ENCODE results near the gene EXD3. TPM values are rescaled to one million over a fixed set of nuclear protein-coding genes. Genes with fewer than 3 reads are reported as not detected.
"Not testable (repeated sequence)": the region's sequence is repeated elsewhere in the genome, so short reads cannot be mapped to it uniquely, and the experiment has no call there.

EXD3 gene
- total RNA-seq, 1 donor: 28.3 TPM

DNA sequence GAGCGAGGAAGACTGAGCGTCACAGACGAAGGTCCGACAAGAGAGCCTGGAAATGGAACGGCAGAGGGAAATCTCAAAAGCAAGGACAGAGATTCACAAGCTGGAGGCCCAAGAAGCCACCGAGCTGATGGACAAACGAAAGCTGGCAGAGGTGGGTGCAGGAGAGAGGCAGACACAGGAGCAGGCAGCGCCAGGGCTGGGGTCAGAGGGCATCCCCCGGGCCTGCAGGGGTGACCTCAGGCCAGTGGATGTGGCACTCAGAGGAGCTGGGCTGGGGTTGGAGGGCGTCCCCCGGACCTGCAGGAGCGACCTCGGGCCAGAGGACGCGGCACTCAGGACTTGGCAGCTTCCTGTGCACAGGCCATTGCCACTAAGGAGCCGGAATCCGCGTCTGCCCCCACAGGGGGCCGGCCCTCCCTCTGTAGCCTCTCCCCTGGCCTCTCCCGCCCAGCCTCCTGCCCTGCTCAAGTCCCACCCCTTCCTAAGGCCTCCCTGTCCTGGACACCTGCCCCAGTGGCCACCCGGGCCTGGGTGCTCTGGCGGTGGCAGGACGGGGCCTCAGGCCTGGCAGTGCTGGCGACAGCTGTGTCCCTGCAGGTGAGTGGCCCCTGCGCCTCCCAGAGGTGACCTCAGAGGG lies 40.4 kb downstream of the EXD3 start:
- DNase-seq (ENCODE audit: low read depth in 2 of 3, low spot score in 2 of 3): no peak

- DNase-seq (ENCODE audit: low read depth in 2 of 3, low spot score in 2 of 3): no peak
Observed at GRCh38 chr9:137381501-137382443, 41.2 kb downstream of the EXD3 start.

GRCh38 chr9:137380606-137381005 lies 42.4 kb downstream of the EXD3 start:
- DNase-seq (ENCODE audit: low read depth in 2 of 3, low spot score in 2 of 3): no peak

- DNase-seq (ENCODE audit: low read depth in 2 of 3, low spot score in 2 of 3): no peak
Observed at GRCh38 chr9:137380171-137380570, 42.8 kb downstream of the EXD3 start.

- DNase-seq (ENCODE audit: low read depth in 2 of 3, low spot score in 2 of 3): no peak
Observed at GRCh38 chr9:137379761-137380161, 43.2 kb downstream of the EXD3 start.

GRCh38 chr9:137378688-137379410 lies 44.1 kb downstream of the EXD3 start:
- DNase-seq (ENCODE audit: low read depth in 2 of 3, low spot score in 2 of 3): not testable (repeated sequence)

DNA sequence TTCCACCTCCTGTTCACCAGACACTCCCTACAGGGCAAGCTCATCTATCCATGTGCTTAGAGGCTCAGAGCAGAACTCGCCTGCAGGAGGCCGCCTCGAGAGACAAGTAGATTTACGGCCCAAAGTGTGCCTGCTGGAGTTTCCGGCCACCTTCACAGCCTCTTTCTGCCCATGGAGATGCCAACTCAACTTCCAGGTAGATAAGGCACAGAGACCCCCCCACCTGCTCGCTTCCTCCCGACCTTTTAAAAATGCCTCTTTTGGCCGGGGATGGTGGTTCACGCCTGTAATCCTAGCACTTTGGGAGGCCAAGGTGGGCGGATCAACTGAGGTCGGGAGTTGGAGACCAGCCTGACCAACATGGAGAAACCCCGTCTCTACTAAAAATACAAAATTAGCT lies 46.6 kb downstream of the EXD3 start:
- no peak for DNase-seq (ENCODE audit: low read depth in 2 of 3, low spot score in 2 of 3)

DNA sequence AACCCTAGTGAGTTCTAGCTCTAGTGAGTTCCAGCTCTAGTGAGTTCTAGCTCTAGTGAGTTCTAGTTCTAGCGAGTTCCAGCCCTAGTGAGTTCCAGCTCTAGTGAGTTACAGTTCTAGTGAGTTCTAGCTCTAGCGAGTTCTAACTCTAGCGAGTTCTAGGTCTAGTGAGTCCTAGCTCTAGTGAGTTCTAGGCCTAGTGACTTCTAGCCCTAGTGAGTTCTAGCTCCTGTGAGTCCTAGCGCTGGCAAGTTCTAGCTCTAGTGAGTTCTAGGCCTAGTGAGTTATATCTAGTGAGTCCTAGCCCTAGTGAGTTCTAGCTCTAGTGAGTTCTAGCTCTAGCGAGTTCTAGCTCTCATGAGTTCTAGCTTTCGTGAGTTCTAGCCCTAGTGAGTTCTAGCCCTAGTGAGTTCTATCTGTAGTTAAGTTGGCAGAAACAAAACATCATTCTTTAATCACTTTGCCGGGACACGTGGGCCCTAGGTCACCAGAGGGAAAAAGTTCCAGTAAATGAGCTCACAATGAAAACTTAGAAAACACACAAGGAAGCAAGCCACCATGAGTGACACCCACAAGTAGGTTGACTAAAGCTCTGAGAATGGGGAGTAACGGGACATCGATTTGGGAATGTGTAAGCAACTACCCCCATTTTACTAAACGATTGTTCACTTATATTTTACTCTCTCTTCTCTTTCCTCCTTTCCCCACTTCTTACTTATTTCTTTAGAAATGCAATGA lies 47.5 kb downstream of the EXD3 start:
- DNase-seq (ENCODE audit: low read depth in 2 of 3, low spot score in 2 of 3): no peak

- DNase-seq (ENCODE audit: low read depth in 2 of 3, low spot score in 2 of 3): no peak
Observed at GRCh38 chr9:137374131-137374845, 48.7 kb downstream of the EXD3 start.

DNA sequence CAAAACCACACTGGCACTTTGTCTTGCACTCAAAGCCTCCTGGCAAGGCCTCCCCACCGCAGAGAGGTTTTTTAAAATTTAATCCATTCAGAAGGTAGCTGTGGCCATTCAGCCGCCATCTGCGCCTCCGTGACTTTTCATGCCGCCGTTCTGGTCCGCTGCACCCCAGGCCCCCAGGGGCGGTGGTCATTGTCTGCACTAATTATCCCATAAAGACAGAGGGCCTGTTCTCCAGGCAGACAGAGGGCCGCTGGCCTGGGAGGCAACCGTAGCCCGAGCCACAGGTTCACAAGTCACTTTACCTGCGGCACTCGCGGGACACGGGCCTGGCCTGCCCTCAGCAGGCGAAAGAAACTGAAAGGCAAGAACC lies 49.4 kb downstream of the EXD3 start:
- DNase-seq (ENCODE audit: low read depth in 2 of 3, low spot score in 2 of 3): no peak

- no peak for DNase-seq (ENCODE audit: low read depth in 2 of 3, low spot score in 2 of 3)
Observed at GRCh38 chr9:137372693-137373610, 50.0 kb downstream of the EXD3 start.

DNA sequence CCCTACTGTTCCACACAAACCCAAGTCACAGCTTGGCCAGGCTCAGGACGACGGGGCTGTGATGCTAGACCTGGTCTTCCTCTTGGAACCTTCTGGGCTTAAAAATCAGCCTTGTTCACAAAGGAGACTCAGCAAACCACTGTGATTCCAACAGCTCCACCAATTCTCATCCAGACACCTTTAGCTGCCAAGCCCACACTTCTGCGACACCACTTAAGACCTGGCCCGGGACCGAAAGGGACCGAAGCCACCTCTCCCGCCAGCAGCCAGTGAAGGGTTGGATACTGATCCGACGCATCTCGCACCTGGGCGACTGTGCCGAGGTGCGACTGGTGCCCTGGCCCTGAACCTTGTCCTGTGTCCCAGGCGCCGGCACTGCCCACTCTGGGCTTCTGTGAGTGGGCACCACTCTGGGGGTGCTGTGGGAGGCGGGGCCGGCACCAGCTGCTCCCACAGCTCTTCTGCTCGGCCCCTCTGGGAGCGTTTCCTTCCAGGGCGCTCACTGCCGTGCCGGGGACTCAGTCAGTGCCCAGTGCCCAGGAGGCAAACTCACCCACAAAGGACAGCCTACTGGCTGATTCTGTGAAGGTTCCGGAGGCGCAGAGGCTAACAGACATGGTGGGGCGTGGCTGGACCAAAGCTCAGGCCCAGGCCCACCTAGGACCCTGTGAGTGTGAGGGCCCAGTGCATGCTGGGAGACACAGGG lies 50.9 kb downstream of the EXD3 start:
- no peak for DNase-seq (ENCODE audit: low read depth in 2 of 3, low spot score in 2 of 3)

DNA sequence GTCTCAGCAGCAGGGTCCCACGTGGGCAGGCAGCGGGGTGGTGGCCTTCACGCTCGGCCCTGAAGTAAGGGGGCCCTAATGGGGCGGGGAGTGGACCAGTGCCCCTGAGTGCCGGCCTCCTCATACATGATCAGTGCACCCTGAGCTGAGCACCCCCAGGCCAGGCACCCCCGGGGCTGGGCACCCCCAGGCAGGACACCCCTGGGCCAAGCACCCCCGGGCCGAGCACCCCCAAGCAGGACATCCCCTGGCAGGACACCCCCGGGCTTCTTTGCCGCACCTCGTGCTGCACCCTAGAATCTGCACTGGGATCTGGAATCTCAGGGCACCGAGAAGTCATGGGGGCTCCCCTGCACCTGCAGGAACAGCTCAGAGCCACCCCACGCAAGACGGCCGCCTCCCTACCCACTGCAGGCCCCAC lies 51.4 kb downstream of the EXD3 start:
- no peak for DNase-seq (ENCODE audit: low read depth in 2 of 3, low spot score in 2 of 3)

GRCh38 chr9:137370865-137371520 lies 52.0 kb downstream of the EXD3 start:
- DNase-seq (ENCODE audit: low read depth in 2 of 3, low spot score in 2 of 3): no peak

GRCh38 chr9:137369911-137370764 lies 52.8 kb downstream of the EXD3 start:
- no peak for DNase-seq (ENCODE audit: low read depth in 2 of 3, low spot score in 2 of 3)

DNA sequence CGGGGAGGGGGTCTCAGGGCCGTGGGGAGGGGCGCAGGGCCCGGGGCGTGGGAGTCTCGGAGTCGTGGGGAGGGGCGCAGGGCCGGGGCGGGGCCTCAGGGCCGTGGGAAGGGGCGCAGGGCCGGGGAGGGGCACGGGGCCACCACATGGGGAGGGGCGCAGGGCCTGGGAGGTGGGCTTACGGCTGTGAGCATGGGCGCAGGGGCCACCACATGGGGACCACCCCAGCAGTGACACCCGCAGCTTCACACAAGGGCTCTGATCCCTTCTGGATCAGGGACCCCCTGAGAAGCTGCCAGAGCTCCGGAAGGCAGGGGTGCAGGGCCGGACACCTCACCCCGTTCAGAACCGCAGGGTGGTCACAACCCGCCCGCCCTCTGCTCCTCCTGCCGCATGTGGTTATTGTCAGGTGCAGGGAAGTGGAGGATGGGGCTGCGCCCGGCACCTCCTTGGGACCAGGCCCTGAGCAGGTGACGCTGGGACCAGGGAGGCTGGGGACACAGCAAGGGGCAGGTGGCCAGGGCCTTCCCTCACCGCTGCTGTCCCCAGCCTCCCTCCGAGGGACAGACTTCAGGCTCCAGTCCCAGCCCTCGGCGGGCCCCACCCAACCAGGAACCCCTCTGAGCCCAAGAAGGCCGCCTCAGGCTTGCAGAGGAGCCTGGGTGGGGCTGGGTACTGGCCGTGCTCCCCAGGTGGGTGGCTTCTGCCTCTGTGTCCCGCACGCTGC lies 53.7 kb downstream of the EXD3 start:
- DNase-seq (ENCODE audit: low read depth in 2 of 3, low spot score in 2 of 3): no peak
